ENCODE results near the gene CLCNKA. TPM values are rescaled to one million over a fixed set of nuclear protein-coding genes. Genes with fewer than 3 reads are reported as not detected.

The CLCNKA gene
- total RNA-seq, 1 experiment from 2014 or later: 0.10 TPM

- intact Hi-C loops (cut with micrococcal nuclease): no loop called here
- TF ChIP-seq, protein P1, sequence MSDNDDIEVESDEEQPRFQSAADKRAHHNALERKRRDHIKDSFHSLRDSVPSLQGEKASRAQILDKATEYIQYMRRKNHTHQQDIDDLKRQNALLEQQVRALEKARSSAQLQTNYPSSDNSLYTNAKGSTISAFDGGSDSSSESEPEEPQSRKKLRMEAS (IDR thresholded peaks at IDR 0.05): no peak
- TF ChIP-seq EGR1 (IDR thresholded peaks at IDR 0.05; ENCODE audit: low read depth) (no peak), FOSL1 (IDR thresholded peaks at IDR 0.05; ENCODE audit: low read depth) (no peak), RAD21 (IDR thresholded peaks at IDR 0.05; ENCODE audit: low read depth) (no peak), ZFX (IDR thresholded peaks at IDR 0.05) (no peak)
- TF ChIP-seq, protein P2, sequence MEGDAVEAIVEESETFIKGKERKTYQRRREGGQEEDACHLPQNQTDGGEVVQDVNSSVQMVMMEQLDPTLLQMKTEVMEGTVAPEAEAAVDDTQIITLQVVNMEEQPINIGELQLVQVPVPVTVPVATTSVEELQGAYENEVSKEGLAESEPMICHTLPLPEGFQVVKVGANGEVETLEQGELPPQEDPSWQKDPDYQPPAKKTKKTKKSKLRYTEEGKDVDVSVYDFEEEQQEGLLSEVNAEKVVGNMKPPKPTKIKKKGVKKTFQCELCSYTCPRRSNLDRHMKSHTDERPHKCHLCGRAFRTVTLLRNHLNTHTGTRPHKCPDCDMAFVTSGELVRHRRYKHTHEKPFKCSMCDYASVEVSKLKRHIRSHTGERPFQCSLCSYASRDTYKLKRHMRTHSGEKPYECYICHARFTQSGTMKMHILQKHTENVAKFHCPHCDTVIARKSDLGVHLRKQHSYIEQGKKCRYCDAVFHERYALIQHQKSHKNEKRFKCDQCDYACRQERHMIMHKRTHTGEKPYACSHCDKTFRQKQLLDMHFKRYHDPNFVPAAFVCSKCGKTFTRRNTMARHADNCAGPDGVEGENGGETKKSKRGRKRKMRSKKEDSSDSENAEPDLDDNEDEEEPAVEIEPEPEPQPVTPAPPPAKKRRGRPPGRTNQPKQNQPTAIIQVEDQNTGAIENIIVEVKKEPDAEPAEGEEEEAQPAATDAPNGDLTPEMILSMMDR (IDR thresholded peaks at IDR 0.05 in 2 of 3, conservative IDR thresholded peaks at IDR 0.05 in 1 of 3; ENCODE audit: borderline replicate concordance in 1 of 3, insufficient read depth in 1 of 3, low read depth in 2 of 3, low read length in 2 of 3): no peak
- RAD21 ChIA-PET (ENCODE audit: low non-redundant PET in 1 of 2, low total read pairs in 2 of 2, uncharacterized antibody in 2 of 2, unreplicated experiment in 2 of 2): no interaction called here
- Histone ChIP-seq H3K9me2 (ENCODE audit: insufficient read depth) (no peaks in the 10 kb centered on the region), H2AFZ (ENCODE audit: low read depth, low read length, poor library complexity, severe bottlenecking) (no peak overlapping the region), H3K79me2 (ENCODE audit: insufficient read depth, low read length) (no peaks in the 10 kb centered on the region), H3K9me3 (ENCODE audit: control insufficient read depth in 1 of 2, insufficient read depth in 1 of 2, low read depth in 1 of 2, low read length in 2 of 2) (no peaks in the 10 kb centered on the region), H4K20me1 (ENCODE audit: insufficient read depth) (no peaks in the 10 kb centered on the region), H3K27me3 (ENCODE audit: insufficient read depth, low read length) (no peaks in the 10 kb centered on the region), H3K4me3 (replicated peaks in 1 of 2; ENCODE audit: low read depth in 1 of 2, low read length in 2 of 2) (no peak overlapping the region), H3K27ac (ENCODE audit: low read depth, low read length) (no peak overlapping the region), H3K4me2 (ENCODE audit: low read length) (peak overlapping the region; percentile 59), H3K9ac (ENCODE audit: low read length) (no peak overlapping the region), H3K36me3 (ENCODE audit: control insufficient read depth in 1 of 2, insufficient read depth in 2 of 2, low read length in 2 of 2) (no peaks in the 10 kb centered on the region), H3K4me1 (ENCODE audit: control insufficient read depth in 1 of 2, insufficient read depth in 2 of 2, low read length in 2 of 2) (peaks cover 0 to 9% of the 10 kb centered on the region in 2 experiments; a peak in 3 of 4 replicates)
- BruUV-seq (replicated peaks): no TSS peak
- CTCF ChIA-PET: no interaction called here
- ATAC-seq: peak; percentile 64
- DNase-seq (ENCODE audit: low read depth, low spot score): no peak
- POLR2A ChIA-PET: no interaction called here
These were observed 5.1 kb downstream of the CLCNKA start for GRCh38 chr1:16026723-16027484.
